ENCODE measurements around the gene SLX4IP. TPM values are rescaled to one million over a fixed set of nuclear protein-coding genes. Genes with fewer than 3 reads are reported as not detected.

The SLX4IP gene
- total RNA-seq, 6 experiments from 2014 or later = 4.1 to 4.8 (median 4.5) TPM

DNA sequence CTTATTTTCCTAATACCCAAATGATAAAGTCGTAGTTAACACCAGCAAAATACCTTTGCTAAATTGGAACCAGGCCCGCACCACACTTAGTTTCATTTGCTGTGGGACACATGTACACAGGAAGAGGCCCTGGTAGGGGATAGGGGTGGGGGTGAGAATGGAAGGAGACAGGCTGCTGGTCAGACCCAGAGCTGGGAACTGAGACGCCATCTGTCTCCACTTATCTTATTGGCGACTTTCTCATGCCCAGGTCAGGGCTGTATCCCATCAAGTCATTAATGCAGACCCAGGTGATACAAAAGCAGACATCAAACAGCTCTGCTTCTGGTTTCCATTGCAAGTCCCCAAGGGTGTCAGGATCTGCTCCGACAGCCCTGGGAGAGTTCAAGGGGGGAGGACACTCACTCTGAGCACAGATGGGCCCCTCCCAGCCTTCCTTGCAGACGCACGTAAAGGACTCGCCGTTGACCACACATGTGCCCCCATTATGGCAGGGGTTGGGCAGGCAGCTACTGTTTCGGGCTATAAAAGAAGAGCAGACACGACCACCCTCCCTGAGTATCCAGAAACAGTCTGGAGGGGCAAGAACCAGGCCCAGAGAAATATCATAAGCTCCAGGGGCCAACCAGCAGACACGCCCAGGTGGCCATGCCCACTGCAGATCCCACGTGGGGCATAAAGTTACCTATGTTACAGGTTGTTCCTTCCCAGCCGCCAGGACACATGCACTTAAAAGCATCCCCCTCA is 209.5 kb downstream of the SLX4IP start:
- no peak overlapping the region for H3K27ac Mint-ChIP-seq
- peaks cover 26% of the 10 kb centered on the region for H3K4me1 Mint-ChIP-seq (ENCODE audit: low read depth)

DNA sequence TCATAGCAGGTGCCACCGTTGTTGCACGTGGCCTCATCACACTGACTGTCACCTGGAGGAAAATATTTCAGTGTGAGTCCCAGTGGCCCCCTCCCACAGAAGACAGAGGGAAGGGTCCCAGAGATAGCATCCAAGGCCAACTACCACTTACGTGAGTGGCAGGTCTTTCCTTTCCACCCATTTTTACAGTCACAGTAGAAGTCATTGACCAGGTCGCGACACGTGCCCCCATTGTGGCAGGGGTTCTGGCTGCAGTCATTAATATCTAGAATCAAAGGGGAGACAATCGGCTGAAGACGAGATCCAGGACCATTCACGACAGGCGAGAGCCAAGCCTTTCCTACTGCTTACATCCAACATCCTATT is 210.1 kb downstream of the SLX4IP start:
- Mint-ChIP-seq H3K27me3 (ENCODE audit: insufficient read depth) (no peaks in the 10 kb centered on the region; the same call in 1 of the 2 replicates), H3K36me3 (ENCODE audit: low read depth) (peaks cover 48% of the 10 kb centered on the region), H3K27ac (no peak overlapping the region), H3K4me1 (ENCODE audit: low read depth) (peaks cover 31% of the 10 kb centered on the region), H3K4me3 (no peak overlapping the region), H3K9me3 (no peaks in the 10 kb centered on the region)
- no peak for TF ChIP-seq CTCF (IDR thresholded peaks at IDR 0.05)
- no peak for DNase-seq

More for the DNA sequence above, 209.5 kb downstream of the SLX4IP start:
- Mint-ChIP-seq H3K27me3 (ENCODE audit: insufficient read depth) (no peaks in the 10 kb centered on the region; the same call in 1 of the 2 replicates), H3K9me3 (no peaks in the 10 kb centered on the region), H3K36me3 (ENCODE audit: low read depth) (peaks cover 47% of the 10 kb centered on the region), H3K4me3 (no peak overlapping the region)
- no peak for TF ChIP-seq CTCF (IDR thresholded peaks at IDR 0.05)
- no peak for DNase-seq

DNA sequence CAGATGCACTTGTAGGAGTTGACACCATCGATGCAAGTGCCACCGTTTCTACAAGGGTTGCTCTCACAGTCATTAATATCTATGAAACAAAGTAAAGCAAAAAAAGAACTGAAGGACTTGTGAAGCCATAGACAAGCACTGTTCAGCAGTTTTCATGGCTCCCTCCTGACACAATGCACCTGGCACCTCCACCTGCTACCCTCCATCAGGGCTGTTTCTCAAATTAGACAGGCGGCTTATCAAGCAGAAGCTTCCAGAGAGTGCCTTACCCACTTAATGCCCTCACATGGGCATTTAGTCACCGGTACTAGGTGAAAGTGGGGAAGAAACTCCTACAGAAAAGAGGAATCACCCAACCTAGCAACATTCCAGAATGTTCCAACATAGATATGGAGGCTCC is 210.9 kb downstream of the SLX4IP start:
- no peak overlapping the region for H3K4me3 Mint-ChIP-seq
- no peak overlapping the region for H3K27ac Mint-ChIP-seq
- no peaks in the 10 kb centered on the region; the same call in 1 of the 2 replicates for H3K27me3 Mint-ChIP-seq (ENCODE audit: insufficient read depth)
- no peak for DNase-seq
- H3K36me3 Mint-ChIP-seq (ENCODE audit: low read depth) = peaks cover 42% of the 10 kb centered on the region
- peaks cover 35% of the 10 kb centered on the region for H3K4me1 Mint-ChIP-seq (ENCODE audit: low read depth)
- no peaks in the 10 kb centered on the region for H3K9me3 Mint-ChIP-seq
- TF ChIP-seq CTCF (IDR thresholded peaks at IDR 0.05) = no peak

- no peaks in the 10 kb centered on the region; the same call in 1 of the 2 replicates for H3K27me3 Mint-ChIP-seq (ENCODE audit: insufficient read depth)
- no peaks in the 10 kb centered on the region for H3K9me3 Mint-ChIP-seq
- H3K36me3 Mint-ChIP-seq (ENCODE audit: low read depth) = peaks cover 32% of the 10 kb centered on the region
- DNase-seq = no peak
- H3K27ac Mint-ChIP-seq = no peak overlapping the region
- no peak for TF ChIP-seq CTCF (IDR thresholded peaks at IDR 0.05)
- H3K4me3 Mint-ChIP-seq = no peak overlapping the region
- peaks cover 44% of the 10 kb centered on the region for H3K4me1 Mint-ChIP-seq (ENCODE audit: low read depth)
Observed at GRCh38 chr20:10646886-10647420, 211.8 kb downstream of the SLX4IP start.

DNA sequence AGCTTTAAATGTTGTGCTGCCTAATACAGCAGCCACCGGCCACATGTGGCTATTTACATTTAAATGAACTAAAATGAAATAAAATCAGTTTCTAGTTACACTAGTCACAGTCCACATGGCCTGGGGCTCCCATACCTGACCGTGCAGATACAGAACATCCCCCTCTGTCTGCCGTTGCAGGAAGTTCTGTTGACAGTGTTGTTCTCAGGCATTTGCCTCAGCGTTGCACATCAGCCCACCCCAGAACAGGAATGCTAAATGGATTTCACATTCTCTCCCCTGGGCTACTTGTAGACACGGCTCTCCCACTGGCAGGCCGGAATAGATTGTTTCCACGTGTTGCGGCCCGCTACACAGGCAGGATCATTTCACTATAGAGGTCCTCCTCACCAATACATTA is 212.4 kb downstream of the SLX4IP start:
- no peak for DNase-seq
- Mint-ChIP-seq H3K36me3 (ENCODE audit: low read depth) (peaks cover 27% of the 10 kb centered on the region), H3K27me3 (ENCODE audit: insufficient read depth) (no peaks in the 10 kb centered on the region; the same call in 1 of the 2 replicates), H3K4me3 (no peak overlapping the region), H3K27ac (no peak overlapping the region), H3K9me3 (no peaks in the 10 kb centered on the region), H3K4me1 (ENCODE audit: low read depth) (peaks cover 45% of the 10 kb centered on the region)
- TF ChIP-seq CTCF (IDR thresholded peaks at IDR 0.05) = peak; percentile 73

Measured in HFFc6 (cell line).